ENCODE results near the gene UBAP1.
"Not testable (repeated sequence)": the region's sequence is repeated elsewhere in the genome, so short reads cannot be mapped to it uniquely, and the experiment has no call there.

UBAP1 gene

DNA sequence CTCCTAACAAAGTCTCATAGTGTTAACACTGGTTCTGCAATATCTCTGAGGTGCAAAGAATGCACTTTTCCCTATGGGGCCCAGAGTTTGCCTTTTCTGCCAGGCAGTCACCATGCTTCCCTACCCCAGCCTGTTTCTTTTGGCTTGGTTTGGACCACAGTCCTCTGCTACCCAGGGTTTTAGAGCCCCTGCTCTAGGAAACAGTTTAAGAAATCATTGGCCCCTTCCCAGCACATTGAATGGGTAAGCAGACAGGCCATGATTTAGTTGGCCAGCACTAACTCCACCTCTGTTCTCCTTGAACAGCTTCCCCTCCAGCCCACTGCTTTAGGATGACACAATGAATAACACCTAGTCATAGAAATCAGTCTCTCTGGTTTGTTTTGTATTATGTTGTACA lies 73.2 kb downstream of the UBAP1 start:
- Histone ChIP-seq H3K4me1 (peaks cover 3% of the 10 kb centered on the region), H3K4me3 (no peak overlapping the region), H3K36me3 (replicated peaks) (peaks cover 70% of the 10 kb centered on the region), H3K27me3 (ENCODE audit: low read depth) (no peaks in the 10 kb centered on the region), H3K9me3 (no peaks in the 10 kb centered on the region)
- DNase-seq (ENCODE audit: low spot score in 2 of 2): no peak
- in situ Hi-C loops (cut with MboI; ENCODE audit: low sequenced_read_pairs): no loop called here

GRCh38 chr9:34252670-34253459 lies 74.0 kb downstream of the UBAP1 start:
- H3K4me1 ChIP-seq: peaks cover 3% of the 10 kb centered on the region
- H3K9me3 ChIP-seq: no peaks in the 10 kb centered on the region
- peaks cover 69% of the 10 kb centered on the region for H3K36me3 ChIP-seq (replicated peaks)
- no peaks in the 10 kb centered on the region for H3K27me3 ChIP-seq (ENCODE audit: low read depth)
- H3K4me3 ChIP-seq: no peak overlapping the region
- peak; percentile 71 to 86 for DNase-seq (ENCODE audit: low spot score in 2 of 2)
- in situ Hi-C loops (cut with MboI; ENCODE audit: low sequenced_read_pairs): no loop called here

- in situ Hi-C loops (cut with MboI; ENCODE audit: low sequenced_read_pairs): no loop called here
- H3K36me3 ChIP-seq (replicated peaks): peaks cover 67% of the 10 kb centered on the region
Measured at GRCh38 chr9:34253460-34253837, 74.6 kb downstream of the UBAP1 start.

GRCh38 chr9:34254141-34254913 lies 75.5 kb downstream of the UBAP1 start:
- in situ Hi-C loops (cut with MboI; ENCODE audit: low sequenced_read_pairs): no loop called here
- Histone ChIP-seq H3K9me3 (no peaks in the 10 kb centered on the region), H3K36me3 (replicated peaks) (peaks cover 73% of the 10 kb centered on the region), H3K4me1 (peaks cover 3% of the 10 kb centered on the region), H3K4me3 (no peak overlapping the region), H3K27me3 (ENCODE audit: low read depth) (no peaks in the 10 kb centered on the region)
- DNase-seq (ENCODE audit: low spot score in 2 of 2): no peak

More at GRCh38 chr9:34253460-34253837, 74.6 kb downstream of the UBAP1 start:
- Histone ChIP-seq H3K27me3 (ENCODE audit: low read depth) (no peaks in the 10 kb centered on the region), H3K9me3 (no peaks in the 10 kb centered on the region), H3K4me1 (peaks cover 3% of the 10 kb centered on the region), H3K4me3 (no peak overlapping the region)
- DNase-seq (ENCODE audit: low spot score in 2 of 2): no peak

- peaks cover 3% of the 10 kb centered on the region for H3K4me1 ChIP-seq
- peaks cover 69% of the 10 kb centered on the region for H3K36me3 ChIP-seq (replicated peaks)
- in situ Hi-C loops (cut with MboI; ENCODE audit: low sequenced_read_pairs): no loop called here
- no peak for DNase-seq (ENCODE audit: low spot score in 2 of 2)
- H3K27me3 ChIP-seq (ENCODE audit: low read depth): no peaks in the 10 kb centered on the region
- H3K9me3 ChIP-seq: no peaks in the 10 kb centered on the region
- no peak overlapping the region for H3K4me3 ChIP-seq
Measured at GRCh38 chr9:34254966-34255825, 76.4 kb downstream of the UBAP1 start.

GRCh38 chr9:34256104-34256503 lies 77.3 kb downstream of the UBAP1 start:
- Histone ChIP-seq H3K27me3 (ENCODE audit: low read depth) (no peaks in the 10 kb centered on the region), H3K36me3 (replicated peaks) (peaks cover 60% of the 10 kb centered on the region), H3K4me3 (no peak overlapping the region), H3K9me3 (no peaks in the 10 kb centered on the region), H3K4me1 (peaks cover 3% of the 10 kb centered on the region)
- in situ Hi-C loops (cut with MboI; ENCODE audit: low sequenced_read_pairs): no loop called here
- DNase-seq (ENCODE audit: low spot score in 2 of 2): no peak

DNA sequence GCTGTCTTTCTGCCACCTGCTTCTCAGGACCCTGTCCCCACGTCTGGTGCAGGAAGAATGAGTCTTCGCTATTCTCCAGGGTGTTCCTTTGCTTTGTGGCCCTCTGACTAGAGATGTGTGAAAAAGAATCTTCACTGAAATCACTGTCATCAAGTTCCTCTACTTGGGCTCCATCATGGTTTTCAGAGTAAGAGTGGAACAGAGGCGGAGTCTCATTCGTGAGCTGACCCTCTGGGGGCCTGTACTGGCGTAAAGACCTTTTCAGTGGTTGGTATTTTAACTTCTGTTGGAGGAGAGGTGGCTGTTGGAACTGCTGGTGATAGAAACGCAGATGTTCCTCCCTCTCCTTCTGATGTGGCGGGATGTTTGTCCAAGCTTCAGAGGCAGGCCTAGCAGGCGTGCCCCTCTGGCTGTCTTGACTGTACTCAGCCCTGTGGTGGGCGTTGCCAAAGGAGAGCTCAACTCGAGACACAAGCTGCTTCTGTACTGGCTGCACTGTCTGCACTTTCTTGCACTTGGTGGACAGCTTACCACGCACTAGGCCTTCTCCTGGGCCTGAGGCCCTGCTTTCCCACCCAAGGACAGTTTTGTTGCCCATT lies 78.2 kb downstream of the UBAP1 start:
- Histone ChIP-seq H3K4me3 (no peak overlapping the region), H3K36me3 (replicated peaks) (peaks cover 52% of the 10 kb centered on the region), H3K9me3 (no peaks in the 10 kb centered on the region), H3K4me1 (peaks cover 3% of the 10 kb centered on the region), H3K27me3 (ENCODE audit: low read depth) (no peaks in the 10 kb centered on the region)
- no peak for DNase-seq (ENCODE audit: low spot score in 2 of 2)
- in situ Hi-C loops (cut with MboI; ENCODE audit: low sequenced_read_pairs): no loop called here

- in situ Hi-C loops (cut with MboI; ENCODE audit: low sequenced_read_pairs): no loop called here
- H3K4me3 ChIP-seq: no peak overlapping the region
- H3K9me3 ChIP-seq: no peaks in the 10 kb centered on the region
- H3K36me3 ChIP-seq (replicated peaks): peaks cover 32% of the 10 kb centered on the region
- no peaks in the 10 kb centered on the region for H3K4me1 ChIP-seq
- DNase-seq (ENCODE audit: low spot score in 2 of 2): no peak
- no peaks in the 10 kb centered on the region for H3K27me3 ChIP-seq (ENCODE audit: low read depth)
Measured at GRCh38 chr9:34259315-34259714, 80.5 kb downstream of the UBAP1 start.

DNA sequence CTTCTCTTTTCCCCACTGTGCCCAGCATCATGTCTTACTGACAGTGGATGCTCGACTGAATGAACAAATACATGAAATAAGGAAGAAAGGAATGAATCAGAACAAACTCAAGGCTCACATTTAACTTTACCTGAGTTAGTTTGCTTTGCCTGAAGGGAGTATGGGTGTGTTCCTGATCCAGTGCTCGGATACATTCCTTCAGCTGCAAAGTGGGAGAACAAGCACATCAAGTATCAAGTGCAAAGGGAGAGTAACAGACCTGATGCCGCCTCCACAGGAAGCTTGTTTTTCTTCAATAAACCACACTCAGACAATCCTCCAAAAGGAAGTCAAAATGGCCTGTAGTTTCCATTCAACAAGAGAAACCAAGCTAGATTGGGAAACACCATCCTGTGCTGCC lies 84.1 kb downstream of the UBAP1 start:
- DNase-seq (ENCODE audit: low spot score in 2 of 2): no peak
- H3K4me1 ChIP-seq: no peaks in the 10 kb centered on the region
- H3K9me3 ChIP-seq: no peaks in the 10 kb centered on the region
- in situ Hi-C loops (cut with MboI; ENCODE audit: low sequenced_read_pairs): no loop called here
- no peaks in the 10 kb centered on the region for H3K27me3 ChIP-seq (ENCODE audit: low read depth)
- H3K4me3 ChIP-seq: no peak overlapping the region
- H3K36me3 ChIP-seq (replicated peaks): peaks cover 17% of the 10 kb centered on the region

DNA sequence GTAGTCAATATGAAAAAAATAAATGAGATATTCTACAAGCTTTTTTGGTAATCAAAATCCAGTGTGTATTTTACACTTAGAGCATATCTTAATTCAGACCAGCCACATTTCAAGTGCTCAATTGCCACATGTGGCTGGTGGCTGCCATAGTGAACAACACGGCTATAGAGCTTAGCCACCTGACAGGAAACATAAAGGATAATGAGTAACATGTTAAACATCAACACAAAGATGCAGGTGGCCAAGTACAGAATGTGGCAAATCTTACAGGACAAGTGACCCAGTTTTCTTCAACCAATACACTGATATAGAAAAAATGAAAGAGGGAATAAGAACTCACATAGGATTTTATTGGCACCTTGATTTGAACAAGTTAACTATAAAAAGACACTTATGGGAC lies 88.8 kb downstream of the UBAP1 start:
- Histone ChIP-seq H3K4me1 (no peaks in the 10 kb centered on the region), H3K27me3 (ENCODE audit: low read depth) (no peaks in the 10 kb centered on the region), H3K4me3 (no peak overlapping the region), H3K36me3 (replicated peaks) (0 out of 2 replicates have a peak, but pooled peaks cover 6% of the 10 kb centered on the region), H3K9me3 (no peaks in the 10 kb centered on the region)
- in situ Hi-C loops (cut with MboI; ENCODE audit: low sequenced_read_pairs): no loop called here
- no peak for DNase-seq (ENCODE audit: low spot score in 2 of 2)

GRCh38 chr9:34271265-34272006 lies 92.6 kb downstream of the UBAP1 start:
- in situ Hi-C loops (cut with MboI; ENCODE audit: low sequenced_read_pairs): no loop called here
- no peaks in the 10 kb centered on the region for H3K4me1 ChIP-seq
- H3K27me3 ChIP-seq (ENCODE audit: low read depth): no peaks in the 10 kb centered on the region
- H3K36me3 ChIP-seq (replicated peaks): 0 out of 2 replicates have a peak, but pooled peaks cover 3% of the 10 kb centered on the region
- H3K4me3 ChIP-seq: no peak overlapping the region
- no peak for DNase-seq (ENCODE audit: low spot score in 2 of 2)
- H3K9me3 ChIP-seq: no peaks in the 10 kb centered on the region

DNA sequence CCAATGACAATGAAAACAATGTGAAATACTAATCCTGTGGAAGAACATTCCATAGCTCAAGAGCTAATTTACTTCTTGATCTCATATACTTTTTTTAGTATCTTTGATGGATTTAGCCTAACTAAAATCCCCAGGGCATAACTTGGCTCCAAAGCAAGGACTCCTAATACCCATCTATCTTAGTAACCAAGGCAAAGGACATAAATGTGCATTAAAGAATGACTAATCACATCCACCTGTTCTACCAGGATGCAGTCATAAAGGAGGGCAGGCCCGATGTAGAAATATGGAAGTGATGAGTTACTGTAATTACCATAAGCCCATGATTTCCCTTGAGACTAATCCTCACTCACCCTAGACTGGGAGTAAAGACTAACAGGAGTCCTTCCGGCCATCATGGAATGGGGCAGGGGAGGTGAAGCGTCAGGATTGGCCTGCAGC lies 93.3 kb downstream of the UBAP1 start:
- in situ Hi-C loops (cut with MboI; ENCODE audit: low sequenced_read_pairs): no loop called here
- Histone ChIP-seq H3K9me3 (no peaks in the 10 kb centered on the region), H3K4me1 (no peaks in the 10 kb centered on the region), H3K36me3 (replicated peaks) (0 out of 2 replicates have a peak, but pooled peaks cover 3% of the 10 kb centered on the region), H3K4me3 (no peak overlapping the region), H3K27me3 (ENCODE audit: low read depth) (no peaks in the 10 kb centered on the region)
- no peak for DNase-seq (ENCODE audit: low spot score in 2 of 2)

GRCh38 chr9:34273588-34273987 lies 94.7 kb downstream of the UBAP1 start:
- H3K9me3 ChIP-seq; H3K4me3 ChIP-seq; H3K4me1 ChIP-seq; in situ Hi-C loops (cut with MboI; ENCODE audit: low sequenced_read_pairs); DNase-seq (ENCODE audit: low spot score in 2 of 2); H3K36me3 ChIP-seq (replicated peaks); H3K27me3 ChIP-seq (ENCODE audit: low read depth): not testable (repeated sequence)
